GM12865 (cell line): Measurements from ENCODE around the gene ETDB.

Source experiments
- DNase-seq: peaks from one replicate; pipeline ENCODE4 v3.0.0; 2010; ENCODE audit warnings: low read depth
- H3K4me3 ChIP-seq: 2 replicates; pipeline ENCODE4 v1.5.1; 2011; ENCODE audit warnings: mild to moderate bottlenecking, low read depth, low read length, control low read depth
- CTCF ChIP-seq: IDR thresholded peaks from 2 replicates; pipeline ENCODE4 v1.5.1; 2011; ENCODE audit warnings: low read length, control low read depth, low read depth, inconsistent platforms; ENCODE audit not compliant: insufficient read depth; ENCODE audit errors: missing control alignments

Gene ETDB

GRCh38 chrX:135081693-135082404 is 38.5 kb downstream of the ETDB start:
- TF ChIP-seq CTCF, result no peak
- DNase-seq, result no peak
- no peak overlapping the region for H3K4me3 ChIP-seq
